ENCODE measurements around the gene CACNA2D1.
"Not testable (repeated sequence)": the region's sequence is repeated elsewhere in the genome, so short reads cannot be mapped to it uniquely, and the experiment has no call there.

CACNA2D1 gene

DNA sequence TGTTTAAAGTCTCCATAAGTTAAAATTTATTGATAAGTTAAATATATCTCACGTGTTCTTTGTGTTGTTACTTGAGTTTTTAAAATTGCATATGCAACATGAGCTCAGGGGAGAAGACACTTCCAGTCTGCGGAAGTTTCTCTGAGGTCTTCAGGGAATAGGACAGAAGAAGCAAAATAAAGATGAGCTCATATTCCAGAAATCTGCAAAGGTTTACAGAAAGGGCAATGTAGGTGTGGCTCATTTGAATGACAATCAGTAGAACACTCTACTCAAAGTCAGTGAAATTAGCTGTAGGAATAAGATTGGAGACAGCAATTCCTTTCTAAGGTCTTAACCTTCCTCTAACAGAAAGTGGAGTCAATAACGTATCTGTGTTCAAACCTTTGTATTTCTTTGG is 53.7 kb downstream of the CACNA2D1 start:
- DNase-seq (ENCODE audit: low spot score): no peak
- TF ChIP-seq, protein P1, sequence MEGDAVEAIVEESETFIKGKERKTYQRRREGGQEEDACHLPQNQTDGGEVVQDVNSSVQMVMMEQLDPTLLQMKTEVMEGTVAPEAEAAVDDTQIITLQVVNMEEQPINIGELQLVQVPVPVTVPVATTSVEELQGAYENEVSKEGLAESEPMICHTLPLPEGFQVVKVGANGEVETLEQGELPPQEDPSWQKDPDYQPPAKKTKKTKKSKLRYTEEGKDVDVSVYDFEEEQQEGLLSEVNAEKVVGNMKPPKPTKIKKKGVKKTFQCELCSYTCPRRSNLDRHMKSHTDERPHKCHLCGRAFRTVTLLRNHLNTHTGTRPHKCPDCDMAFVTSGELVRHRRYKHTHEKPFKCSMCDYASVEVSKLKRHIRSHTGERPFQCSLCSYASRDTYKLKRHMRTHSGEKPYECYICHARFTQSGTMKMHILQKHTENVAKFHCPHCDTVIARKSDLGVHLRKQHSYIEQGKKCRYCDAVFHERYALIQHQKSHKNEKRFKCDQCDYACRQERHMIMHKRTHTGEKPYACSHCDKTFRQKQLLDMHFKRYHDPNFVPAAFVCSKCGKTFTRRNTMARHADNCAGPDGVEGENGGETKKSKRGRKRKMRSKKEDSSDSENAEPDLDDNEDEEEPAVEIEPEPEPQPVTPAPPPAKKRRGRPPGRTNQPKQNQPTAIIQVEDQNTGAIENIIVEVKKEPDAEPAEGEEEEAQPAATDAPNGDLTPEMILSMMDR (IDR thresholded peaks at IDR 0.05; ENCODE audit: borderline replicate concordance, control extremely low read depth, extremely low read depth, insufficient read depth, missing control alignments): no peak

GRCh38 chr7:82388138-82388537 is 55.4 kb downstream of the CACNA2D1 start:
- in situ Hi-C loops (cut with MboI; ENCODE audit: low sequenced_read_pairs, unreplicated experiment): no loop called here
- no peak for DNase-seq (ENCODE audit: low spot score)
- TF ChIP-seq, protein P1 (IDR thresholded peaks at IDR 0.05; ENCODE audit: borderline replicate concordance, control extremely low read depth, extremely low read depth, insufficient read depth, missing control alignments): no peak

More for the DNA sequence above, 53.7 kb downstream of the CACNA2D1 start:
- in situ Hi-C loops (cut with MboI; ENCODE audit: low sequenced_read_pairs, unreplicated experiment): no loop called here

- DNase-seq (ENCODE audit: low spot score); in situ Hi-C loops (cut with MboI; ENCODE audit: low sequenced_read_pairs, unreplicated experiment): not testable (repeated sequence)
Measured at GRCh38 chr7:82386571-82386970, 57.0 kb downstream of the CACNA2D1 start.

DNA sequence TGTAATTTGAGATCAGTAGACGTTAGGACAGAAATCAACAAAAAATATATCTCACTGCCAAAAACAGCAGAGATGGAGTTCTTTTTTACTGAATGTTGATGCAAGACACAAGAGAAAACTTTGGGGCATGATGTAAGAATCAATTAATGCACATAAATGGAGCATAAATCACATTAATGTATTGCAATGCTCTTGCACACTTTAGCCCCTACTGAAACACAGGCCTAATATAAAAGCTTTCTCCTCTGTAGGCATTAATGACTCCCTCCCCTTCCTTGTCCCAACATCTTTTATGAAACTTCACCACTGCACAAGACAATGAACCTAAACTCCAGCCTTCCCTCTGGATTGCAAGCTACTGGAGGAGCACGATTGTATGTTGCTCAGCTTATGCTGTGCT is 58.8 kb downstream of the CACNA2D1 start:
- in situ Hi-C loops (cut with MboI; ENCODE audit: low sequenced_read_pairs, unreplicated experiment): no loop called here

DNA sequence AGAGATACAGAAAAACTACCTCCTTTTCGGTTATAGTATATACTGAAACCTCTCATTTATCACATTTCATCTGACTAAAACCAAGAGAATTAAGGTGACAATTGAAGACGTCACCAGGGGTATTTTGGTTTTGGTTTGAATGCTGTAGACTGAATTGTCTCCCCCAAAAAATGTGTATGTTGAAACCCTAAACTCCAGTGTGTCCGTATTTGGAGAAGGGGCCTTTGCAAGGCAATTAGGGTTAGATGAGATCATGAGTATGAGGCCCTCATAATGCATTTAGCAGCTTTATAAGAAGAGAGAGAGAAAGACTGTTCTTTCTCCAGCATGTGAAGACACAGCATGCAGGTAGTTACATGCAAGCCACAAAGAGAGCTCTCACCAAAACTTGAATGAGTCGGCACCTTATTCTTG is 59.5 kb downstream of the CACNA2D1 start:
- DNase-seq (ENCODE audit: low spot score): no peak
- in situ Hi-C loops (cut with MboI; ENCODE audit: low sequenced_read_pairs, unreplicated experiment): no loop called here
- TF ChIP-seq, protein P1 (IDR thresholded peaks at IDR 0.05; ENCODE audit: borderline replicate concordance, control extremely low read depth, extremely low read depth, insufficient read depth, missing control alignments): no peak

More for the DNA sequence above, 58.8 kb downstream of the CACNA2D1 start:
- DNase-seq (ENCODE audit: low spot score): no peak
- TF ChIP-seq, protein P1 (IDR thresholded peaks at IDR 0.05; ENCODE audit: borderline replicate concordance, control extremely low read depth, extremely low read depth, insufficient read depth, missing control alignments): no peak

- in situ Hi-C loops (cut with MboI; ENCODE audit: low sequenced_read_pairs, unreplicated experiment): no loop called here
- DNase-seq (ENCODE audit: low spot score): no peak
- TF ChIP-seq, protein P1 (IDR thresholded peaks at IDR 0.05; ENCODE audit: borderline replicate concordance, control extremely low read depth, extremely low read depth, insufficient read depth, missing control alignments): no peak
Measured at GRCh38 chr7:82382276-82382675, 61.3 kb downstream of the CACNA2D1 start.

GRCh38 chr7:82376739-82377138 is 66.8 kb downstream of the CACNA2D1 start:
- DNase-seq (ENCODE audit: low spot score): no peak
- in situ Hi-C loops (cut with MboI; ENCODE audit: low sequenced_read_pairs, unreplicated experiment): no loop called here
- TF ChIP-seq, protein P1 (IDR thresholded peaks at IDR 0.05; ENCODE audit: borderline replicate concordance, control extremely low read depth, extremely low read depth, insufficient read depth, missing control alignments): no peak

All from GM13976 (cell line).